ENCODE results near the gene GREM2. TPM values are rescaled to one million over a fixed set of nuclear protein-coding genes. Genes with fewer than 3 reads are reported as not detected.

The GREM2 gene
- total RNA-seq, 2 donors from 2014 or later = 1.6 TPM

DNA sequence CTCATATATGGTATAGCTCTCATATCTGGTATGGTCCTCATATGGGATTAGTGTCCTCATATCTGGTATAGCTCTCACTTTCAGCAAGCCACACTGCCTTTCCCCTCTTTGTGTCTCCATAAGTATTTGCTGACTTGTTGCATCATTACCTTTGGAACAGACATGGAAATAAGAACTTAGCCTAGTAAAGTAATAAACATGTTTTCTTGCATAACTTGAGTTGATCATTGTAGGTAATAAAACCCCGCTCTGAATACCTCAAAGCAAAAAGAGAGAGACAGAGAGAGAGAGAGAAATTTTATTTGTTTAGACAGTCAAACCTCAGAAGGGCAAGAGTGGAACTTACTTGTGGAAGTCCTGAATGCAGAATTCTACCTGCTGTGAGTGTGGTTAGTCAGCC, 170.3 kb downstream of the GREM2 start:
- Histone ChIP-seq H3K4me3 (no peak overlapping the region), H3K4me1 (ENCODE audit: control insufficient read depth in 1 of 2, low read depth in 2 of 2) (no peaks in the 10 kb centered on the region), H3K36me3 (no peaks in the 10 kb centered on the region), H3K9me3 (no peaks in the 10 kb centered on the region), H3K27me3 (replicated peaks; ENCODE audit: insufficient read depth) (no peaks in the 10 kb centered on the region), H3K27ac (no peak overlapping the region)
- DNase-seq (ENCODE audit: low spot score) = no peak
- TF ChIP-seq, protein P1, sequence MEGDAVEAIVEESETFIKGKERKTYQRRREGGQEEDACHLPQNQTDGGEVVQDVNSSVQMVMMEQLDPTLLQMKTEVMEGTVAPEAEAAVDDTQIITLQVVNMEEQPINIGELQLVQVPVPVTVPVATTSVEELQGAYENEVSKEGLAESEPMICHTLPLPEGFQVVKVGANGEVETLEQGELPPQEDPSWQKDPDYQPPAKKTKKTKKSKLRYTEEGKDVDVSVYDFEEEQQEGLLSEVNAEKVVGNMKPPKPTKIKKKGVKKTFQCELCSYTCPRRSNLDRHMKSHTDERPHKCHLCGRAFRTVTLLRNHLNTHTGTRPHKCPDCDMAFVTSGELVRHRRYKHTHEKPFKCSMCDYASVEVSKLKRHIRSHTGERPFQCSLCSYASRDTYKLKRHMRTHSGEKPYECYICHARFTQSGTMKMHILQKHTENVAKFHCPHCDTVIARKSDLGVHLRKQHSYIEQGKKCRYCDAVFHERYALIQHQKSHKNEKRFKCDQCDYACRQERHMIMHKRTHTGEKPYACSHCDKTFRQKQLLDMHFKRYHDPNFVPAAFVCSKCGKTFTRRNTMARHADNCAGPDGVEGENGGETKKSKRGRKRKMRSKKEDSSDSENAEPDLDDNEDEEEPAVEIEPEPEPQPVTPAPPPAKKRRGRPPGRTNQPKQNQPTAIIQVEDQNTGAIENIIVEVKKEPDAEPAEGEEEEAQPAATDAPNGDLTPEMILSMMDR (IDR thresholded peaks at IDR 0.05) = no peak
- ATAC-seq (ENCODE audit: insufficient number of reproducible peaks, low FRiP score, low read depth) = no peak
